HepG2 (cell line): Measurements from ENCODE around the gene ZC3H7B. TPM values are rescaled to one million over a fixed set of nuclear protein-coding genes. Genes with fewer than 3 reads are reported as not detected.

Experiments
- AKNA ChIP-seq: sonication (generic); formaldehyde crosslinking; IDR thresholded peaks from 2 replicates; pipeline ENCODE4 v1.4.0; 2020; ENCODE audit warnings: missing genetic modification reagents, borderline replicate concordance
- HOXA5 ChIP-seq: sonication (generic); formaldehyde crosslinking; IDR thresholded peaks from 2 replicates; pipeline ENCODE4 v1.4.0; 2020; ENCODE audit warnings: missing genetic modification reagents
- KLF16 ChIP-seq, 2 experiments: sonication (generic) in 1 of 2; formaldehyde crosslinking in 1 of 2; IDR thresholded peaks; 2 replicates each; pipeline versions ENCODE4 v1.6.1 to v1.8.0; 2016 to 2023; ENCODE audit warnings: missing genetic modification reagents in 2 of 2, missing compliant biosample characterization in 1 of 2
- MEF2D ChIP-seq: sonication (generic); formaldehyde crosslinking; IDR thresholded peaks from 2 replicates; pipeline ENCODE4 v1.5.1; 2020; ENCODE audit warnings: mild to moderate bottlenecking, missing genetic modification reagents
- MLLT10 ChIP-seq: sonication (generic); formaldehyde crosslinking; IDR thresholded peaks from 2 replicates; pipeline ENCODE4 v1.4.0; 2020; ENCODE audit warnings: missing genetic modification reagents
- MTF1 ChIP-seq: sonication (generic); formaldehyde crosslinking; IDR thresholded peaks from 2 replicates; pipeline ENCODE4 v1.5.0; 2020; ENCODE audit warnings: missing genetic modification reagents
- MZF1 ChIP-seq: sonication (generic); formaldehyde crosslinking; IDR thresholded peaks from 2 replicates; pipeline ENCODE4 v1.8.1; 2023; ENCODE audit warnings: mild to moderate bottlenecking, missing genetic modification reagents, borderline replicate concordance
- NCOA5 ChIP-seq: sonication (generic); formaldehyde crosslinking; IDR thresholded peaks from 2 replicates; pipeline ENCODE4 v1.4.0; 2020; ENCODE audit warnings: missing genetic modification reagents
- NFE2L2 ChIP-seq: fragments of 150-350 bp; IDR thresholded peaks from 2 replicates; pipeline ENCODE4 v1.6.1; 2014; ENCODE audit warnings: low read length
- PHF21A ChIP-seq: sonication (generic); formaldehyde crosslinking; IDR thresholded peaks from 2 replicates; pipeline ENCODE4 v1.5.0; 2020; ENCODE audit warnings: mild to moderate bottlenecking, missing genetic modification reagents
- POLR2A ChIP-seq, 2 experiments: IDR thresholded peaks; 2 replicates each; pipeline ENCODE4 v1.6.1; 2011; ENCODE audit warnings: low read depth in 2 of 2, low read length in 2 of 2, mild to moderate bottlenecking in 1 of 2, moderate library complexity in 1 of 2; ENCODE audit not compliant: insufficient read depth in 1 of 2
- SPEN ChIP-seq: sonication (generic); formaldehyde crosslinking; IDR thresholded peaks from 2 replicates; pipeline ENCODE4 v1.5.1; 2020; ENCODE audit warnings: low read depth, mild to moderate bottlenecking, missing genetic modification reagents
- SRSF1 ChIP-seq: fragments of 200-400 bp; formaldehyde crosslinking; optimal IDR thresholded peaks from 2 replicates; pipeline ENCODE3; 2017; ENCODE audit warnings: mild to moderate bottlenecking, low read depth, low read length, moderate library complexity
- TFE3 ChIP-seq: IDR thresholded peaks from 2 replicates; pipeline ENCODE4 v1.6.1; 2016
- THYN1 ChIP-seq: sonication (generic); formaldehyde crosslinking; IDR thresholded peaks from 2 replicates; pipeline ENCODE4 v1.8.1; 2023; ENCODE audit warnings: low read depth, mild to moderate bottlenecking, moderate library complexity, missing genetic modification reagents, borderline replicate concordance
- ZNF235 ChIP-seq: sonication (generic); formaldehyde crosslinking; IDR thresholded peaks from 2 replicates; pipeline ENCODE4 v1.8.1; 2023; ENCODE audit warnings: mild to moderate bottlenecking, missing genetic modification reagents, borderline replicate concordance
- ZNF30 ChIP-seq: sonication (generic); formaldehyde crosslinking; IDR thresholded peaks from 2 replicates; pipeline ENCODE4 v1.5.0; 2020; ENCODE audit warnings: mild to moderate bottlenecking, missing genetic modification reagents
- ZNF557 ChIP-seq: sonication (generic); formaldehyde crosslinking; IDR thresholded peaks from 2 replicates; pipeline ENCODE4 v1.4.0; 2020; ENCODE audit warnings: missing genetic modification reagents
- ZNF589 ChIP-seq: sonication (generic); formaldehyde crosslinking; conservative IDR thresholded peaks from 2 replicates; pipeline ENCODE4 v1.8.0; 2022; ENCODE audit warnings: mild to moderate bottlenecking, moderate library complexity, missing genetic modification reagents
- ZNF660 ChIP-seq: sonication (generic); formaldehyde crosslinking; IDR thresholded peaks from 2 replicates; pipeline ENCODE4 v1.5.1; 2020; ENCODE audit warnings: mild to moderate bottlenecking, low read depth, missing genetic modification reagents, borderline replicate concordance
- ZNF850 ChIP-seq: sonication (generic); formaldehyde crosslinking; conservative IDR thresholded peaks from 2 replicates; pipeline ENCODE4 v1.9.0; 2021; ENCODE audit warnings: mild to moderate bottlenecking, missing genetic modification reagents
- polyA plus RNA-seq, 8 experiments: library from polyadenylated mRNA; depleted of rRNA in 3 of 8; stranded (reverse) in 7 of 8; unstranded in 1 of 8; fragments of >200 nt; fragmentation: Illumina TruSeq in 4 of 8; extraction: Trizol in 4 of 8; gene quantifications; 2 replicates each; pipeline versions ENCODE4 v1.2.1 to v1.2.3, GENCODE V29; 2011 to 2016; ENCODE audit warnings: low read depth in 4 of 8, missing spikeins in 1 of 8, mixed read lengths in 1 of 8; ENCODE audit not compliant: insufficient read depth in 1 of 8
- total RNA-seq, 5 experiments: library from RNA; depleted of rRNA; stranded (reverse); fragments of >200 nt; fragmentation: Illumina TruSeq; extraction: Trizol; gene quantifications; 2 replicates each; pipeline ENCODE4 v1.2.3, GENCODE V29; 2016; ENCODE audit warnings: low read depth in 1 of 5
- TF ChIP-seq, protein P1 (sequence below): sonication (generic); formaldehyde crosslinking; IDR thresholded peaks from 2 replicates; pipeline ENCODE4 v1.4.0; 2020; ENCODE audit warnings: missing genetic modification reagents, borderline replicate concordance

The ZC3H7B gene
- total and polyA plus RNA-seq, 2 of the 13 experiments (the other 11 are each of a cell fraction or from before 2014, with no cell fraction given), result 26.4 to 37.2 TPM

- no peak for TF ChIP-seq AKNA (CRISPR knock-in tag)
- peak; percentile 65 for TF ChIP-seq TFE3 (CRISPR knock-in tag)
- no peak for TF ChIP-seq MZF1 (CRISPR knock-in tag)
- TF ChIP-seq ZNF557 (CRISPR knock-in tag), result no peak
- no peak for TF ChIP-seq MLLT10
- TF ChIP-seq ZNF30 (CRISPR knock-in tag), result no peak
- no peak for TF ChIP-seq ZNF235 (CRISPR knock-in tag)
- TF ChIP-seq, protein P1, sequence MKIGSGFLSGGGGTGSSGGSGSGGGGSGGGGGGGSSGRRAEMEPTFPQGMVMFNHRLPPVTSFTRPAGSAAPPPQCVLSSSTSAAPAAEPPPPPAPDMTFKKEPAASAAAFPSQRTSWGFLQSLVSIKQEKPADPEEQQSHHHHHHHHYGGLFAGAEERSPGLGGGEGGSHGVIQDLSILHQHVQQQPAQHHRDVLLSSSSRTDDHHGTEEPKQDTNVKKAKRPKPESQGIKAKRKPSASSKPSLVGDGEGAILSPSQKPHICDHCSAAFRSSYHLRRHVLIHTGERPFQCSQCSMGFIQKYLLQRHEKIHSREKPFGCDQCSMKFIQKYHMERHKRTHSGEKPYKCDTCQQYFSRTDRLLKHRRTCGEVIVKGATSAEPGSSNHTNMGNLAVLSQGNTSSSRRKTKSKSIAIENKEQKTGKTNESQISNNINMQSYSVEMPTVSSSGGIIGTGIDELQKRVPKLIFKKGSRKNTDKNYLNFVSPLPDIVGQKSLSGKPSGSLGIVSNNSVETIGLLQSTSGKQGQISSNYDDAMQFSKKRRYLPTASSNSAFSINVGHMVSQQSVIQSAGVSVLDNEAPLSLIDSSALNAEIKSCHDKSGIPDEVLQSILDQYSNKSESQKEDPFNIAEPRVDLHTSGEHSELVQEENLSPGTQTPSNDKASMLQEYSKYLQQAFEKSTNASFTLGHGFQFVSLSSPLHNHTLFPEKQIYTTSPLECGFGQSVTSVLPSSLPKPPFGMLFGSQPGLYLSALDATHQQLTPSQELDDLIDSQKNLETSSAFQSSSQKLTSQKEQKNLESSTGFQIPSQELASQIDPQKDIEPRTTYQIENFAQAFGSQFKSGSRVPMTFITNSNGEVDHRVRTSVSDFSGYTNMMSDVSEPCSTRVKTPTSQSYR (CRISPR knock-in tag), result no peak
- TF ChIP-seq POLR2A (IDR thresholded peaks at IDR 0.05; ENCODE audit: insufficient read depth in 1 of 2, low read depth in 2 of 2, low read length in 2 of 2), result peak; percentile 27; a peak in 1 of 4 replicates
- 0 out of 2 replicates have a peak, but pooled peaks have one; percentile 18 for TF ChIP-seq MEF2D
- no peak for TF ChIP-seq THYN1 (CRISPR knock-in tag)
- TF ChIP-seq KLF16 (CRISPR knock-in tag; IDR thresholded peaks at IDR 0.05), result 0 out of 4 replicates have a peak, but pooled peaks of 1 of the 2 experiments have one; percentile 46
- TF ChIP-seq HOXA5 (CRISPR knock-in tag), result peak; percentile 36; the same call in 1 of the 2 replicates
- TF ChIP-seq ZNF850, result no peak
- no peak for TF ChIP-seq NCOA5 (CRISPR knock-in tag)
- TF ChIP-seq MTF1, result no peak
- TF ChIP-seq ZNF589 (CRISPR knock-in tag), result no peak
- no peak for TF ChIP-seq SPEN (CRISPR knock-in tag)
- peak; percentile 72 for TF ChIP-seq PHF21A
- no peak for TF ChIP-seq NFE2L2
- no peak for TF ChIP-seq ZNF660 (CRISPR knock-in tag)
- no peak for TF ChIP-seq SRSF1
Measured at GRCh38 chr22:41367039-41367679, 65.8 kb downstream of the ZC3H7B start (continued).
